Motor neuron (in vitro differentiated cells): ENCODE measurements around the gene CCDC102A. TPM values are rescaled to one million over a fixed set of nuclear protein-coding genes. Genes with fewer than 3 reads are reported as not detected.

ENCODE experiments used
- ATAC-seq, 8 experiments: fragments of 200-7000 bp; cut with Tn5 transposase; replicated peaks in 6 of 8; 2 replicates each; pipeline ENCODE4 v1.8.0; 2021; ENCODE audit warnings: mild to moderate bottlenecking in 8 of 8, moderate library complexity in 8 of 8
- H3K27ac ChIP-seq, 2 donors: fragments of 250-450 bp; sonication (Bioruptor Pico); 2 replicates each; pipeline ENCODE4 v1.9.0; 2021; ENCODE audit warnings: antibody characterized with exemption in 2 of 2, mild to moderate bottlenecking in 2 of 2, moderate library complexity in 1 of 2
- H3K4me1 ChIP-seq, 2 donors: fragments of 250-450 bp; sonication (Bioruptor Pico); replicated peaks in 1 of 2; 2 replicates each; pipeline ENCODE4 v1.6.1; 2021; ENCODE audit warnings: antibody characterized with exemption in 2 of 2, mild to moderate bottlenecking in 2 of 2, moderate library complexity in 1 of 2
- H3K4me3 ChIP-seq, 5 donors: fragments of 250-450 bp; sonication (Bioruptor Pico); 2 replicates each; pipeline ENCODE4 v1.9.0; 2021; ENCODE audit warnings: antibody characterized with exemption in 5 of 5, mild to moderate bottlenecking in 5 of 5, moderate library complexity in 4 of 5
- WGBS, 10 experiments: fragments of 450-650 bp; shearing (Covaris generic); methylation state at CpG; one replicate each; pipeline ENCODE4 v1.0.0; 2022; 5-methylcytosine and 5-hydroxymethylcytosine counted together
- in situ Hi-C, 9 experiments: fragments of 400-800 bp; cut with MboI; loops; one replicate each; pipeline ENCODE4 v1.15.0; 2021; ENCODE audit warnings: low sequenced_read_pairs in 9 of 9, low pct_unique_long_range_greater_than_20kb in 2 of 9; ENCODE audit not compliant: unreplicated experiment in 9 of 9
- total RNA-seq, 8 experiments: library from RNA; unstranded; fragments of 300-600 nt; gene quantifications; 2 replicates each; pipeline versions ENCODE4 v1.2.3 to v1.2.4, GENCODE V29; 2022

CCDC102A gene
- total RNA-seq, 8 experiments from 2014 or later: 1.1 to 16.8 (median 6.2) TPM

GRCh38 chr16:57481421-57481820, 55.0 kb downstream of the CCDC102A start:
- H3K4me1 ChIP-seq: peaks cover 37 to 39% of the 10 kb centered on the region in 2 donors
- 20 to 100% (median 82%) methylated on average over 1 to 2 of the region's 4 CpGs; no CpG with 5 or more reads in 6 of the 10 experiments for whole genome bisulfite sequencing, 10 experiments
- H3K4me3 ChIP-seq: no peak overlapping the region
- in situ Hi-C loops: no loop called here
- H3K27ac ChIP-seq: no peak overlapping the region
- ATAC-seq: no peak

GRCh38 chr16:57480754-57481230, 55.6 kb downstream of the CCDC102A start:
- WGBS, 10 experiments: 20 to 100% (median 69%) methylated on average over 1 to 5 of the region's 6 CpGs; no CpG with 5 or more reads in 4 of the 10 experiments

GRCh38 chr16:57479976-57480753, 56.2 kb downstream of the CCDC102A start:
- WGBS, 10 experiments: 0 to 70% (median 40%) methylated on average over 1 to 6 of the region's 15 CpGs; no CpG with 5 or more reads in 5 of the 10 experiments

More at GRCh38 chr16:57480754-57481230, 55.6 kb downstream of the CCDC102A start:
- in situ Hi-C loops: no loop called here
- ATAC-seq: no peak
- Histone ChIP-seq H3K4me1 (peaks cover 39 to 40% of the 10 kb centered on the region in 2 donors), H3K4me3 (no peak overlapping the region), H3K27ac (no peak overlapping the region)

GRCh38 chr16:57479205-57479975, 57.0 kb downstream of the CCDC102A start:
- Histone ChIP-seq H3K27ac (no peak overlapping the region), H3K4me3 (peak overlapping the region; percentile 30 to 39 (median 34)), H3K4me1 (peaks cover 36 to 41% of the 10 kb centered on the region in 2 donors)
- in situ Hi-C loops: no loop called here
- WGBS, 10 experiments: 0 to 10% (median 0%) methylated on average over 1 to 9 of the region's 36 CpGs; no CpG with 5 or more reads in 5 of the 10 experiments
- peak; percentile 37 to 83 (median 56) for ATAC-seq

More at GRCh38 chr16:57479976-57480753, 56.2 kb downstream of the CCDC102A start:
- Histone ChIP-seq H3K27ac (no peak overlapping the region), H3K4me1 (peaks cover 36 to 41% of the 10 kb centered on the region in 2 donors), H3K4me3 (peak overlapping the region; percentile 30 to 39 (median 34))
- ATAC-seq: peak in 3 of 8 experiments; percentile 36 to 76 (median 58)
- in situ Hi-C loops: no loop called here

- in situ Hi-C loops: no loop called here
- peaks cover 36 to 41% of the 10 kb centered on the region in 2 donors for H3K4me1 ChIP-seq
- ATAC-seq: peak in 5 of 8 experiments; percentile 1 to 6 (median 5)
- peak overlapping the region; percentile 30 to 39 (median 34) for H3K4me3 ChIP-seq
- no peak overlapping the region for H3K27ac ChIP-seq
- 0 to 100% (median 53%) methylated on average over 1 to 4 of the region's 15 CpGs; no CpG with 5 or more reads in 5 of the 10 experiments for WGBS, 10 experiments
Observed at GRCh38 chr16:57478396-57479204, 57.8 kb downstream of the CCDC102A start.

- Histone ChIP-seq H3K27ac (peak overlapping the region in 1 of 2 donors; percentile 0), H3K4me3 (no peak overlapping the region), H3K4me1 (peaks cover 36 to 41% of the 10 kb centered on the region in 2 donors)
- 0 to 100% (median 78%) methylated on average over 1 to 7 of the region's 9 CpGs; no CpG with 5 or more reads in 4 of the 10 experiments for WGBS, 10 experiments
- ATAC-seq: peak in 5 of 8 experiments; percentile 13 to 40 (median 25)
- in situ Hi-C loops: no loop called here
Observed at GRCh38 chr16:57477531-57478202, 58.7 kb downstream of the CCDC102A start.

- Histone ChIP-seq H3K4me3 (no peak overlapping the region), H3K4me1 (peaks cover 42 to 48% of the 10 kb centered on the region in 2 donors), H3K27ac (no peak overlapping the region)
- in situ Hi-C loops: no loop called here
- WGBS, 10 experiments: 42 to 94% (median 87%) methylated on average over 1 to 2 of the region's 6 CpGs; no CpG with 5 or more reads in 6 of the 10 experiments
- no peak for ATAC-seq
Observed at GRCh38 chr16:57476546-57477410, 59.6 kb downstream of the CCDC102A start.

- Histone ChIP-seq H3K4me1 (peaks cover 48 to 54% of the 10 kb centered on the region in 2 donors), H3K4me3 (no peak overlapping the region), H3K27ac (no peak overlapping the region)
- ATAC-seq: peak; percentile 5 to 72 (median 58)
- 45% methylated on average over 2 of the region's 12 CpGs; no CpG with 5 or more reads in 9 of the 10 experiments for WGBS, 10 experiments
- in situ Hi-C loops: no loop called here
Observed at GRCh38 chr16:57475711-57476339, 60.5 kb downstream of the CCDC102A start.

- no peak overlapping the region for H3K27ac ChIP-seq
- 90 to 100% (median 93%) methylated on average over 3 of the region's 30 CpGs; no CpG with 5 or more reads in 7 of the 10 experiments for WGBS, 10 experiments
- H3K4me1 ChIP-seq: peaks cover 43 to 53% of the 10 kb centered on the region in 2 donors
- no peak overlapping the region for H3K4me3 ChIP-seq
- in situ Hi-C loops: no loop called here
- no peak for ATAC-seq
Observed at GRCh38 chr16:57474671-57475661, 61.4 kb downstream of the CCDC102A start.

- H3K4me3 ChIP-seq: no peak overlapping the region
- no peak for ATAC-seq
- H3K4me1 ChIP-seq: peaks cover 34 to 43% of the 10 kb centered on the region in 2 donors
- H3K27ac ChIP-seq: no peak overlapping the region
- in situ Hi-C loops: no loop called here
- 25 to 100% (median 88%) methylated on average over 1 to 3 of the region's 8 CpGs; no CpG with 5 or more reads in 5 of the 10 experiments for WGBS, 10 experiments
Observed at GRCh38 chr16:57473906-57474305, 62.5 kb downstream of the CCDC102A start.
